Erythroblast (primary cell): Measurements from ENCODE around the gene BCKDHB.

Source experiments
- GATA1 ChIP-seq: IDR thresholded peaks from 2 replicates; pipeline ENCODE4 v1.6.1; 2011; ENCODE audit warnings: low read depth, mild to moderate bottlenecking, control low read depth, low read length, moderate library complexity
- POLR2A ChIP-seq: IDR thresholded peaks from 2 replicates; pipeline ENCODE4 v1.6.1; 2011; ENCODE audit warnings: mild to moderate bottlenecking, low read length

- TF ChIP-seq POLR2A: no peak
- no peak for TF ChIP-seq GATA1
Observed at GRCh38 chr6:80223743-80224212, 117.3 kb downstream of the BCKDHB start.
